Smooth muscle cell (in vitro differentiated cells): ENCODE results near the gene PKNOX2. TPM values are rescaled to one million over a fixed set of nuclear protein-coding genes. Genes with fewer than 3 reads are reported as not detected.

ENCODE experiments used
- DNase-seq: peaks from one replicate; lab custom pipeline; 2025; ENCODE audit not compliant: unreplicated experiment; lab: John Stamatoyannopoulos, UW
- H2AFZ ChIP-seq: fragments of 200-600 bp; sonication (generic); 2 replicates; pipeline ENCODE4 v1.6.0; 2016; ENCODE audit warnings: antibody characterized with exemption, low read depth, mild to moderate bottlenecking
- H3F3A ChIP-seq: fragments of 200-600 bp; sonication (generic); 2 replicates; pipeline ENCODE4 v1.6.0; 2017; ENCODE audit warnings: antibody characterized with exemption, low read depth
- H3K27ac ChIP-seq: fragments of 200-600 bp; sonication (generic); 2 replicates; pipeline ENCODE4 v1.5.1; 2016; ENCODE audit warnings: low read depth, mild to moderate bottlenecking
- H3K27me3 ChIP-seq: fragments of 200-600 bp; sonication (generic); 2 replicates; pipeline ENCODE4 v1.6.1; 2016; ENCODE audit warnings: low read depth, mild to moderate bottlenecking
- H3K36me3 ChIP-seq: fragments of 200-600 bp; sonication (generic); 2 replicates; pipeline ENCODE4 v1.5.1; 2016; ENCODE audit warnings: low read depth
- H3K4me1 ChIP-seq: fragments of 200-600 bp; sonication (generic); 2 replicates; pipeline ENCODE4 v1.5.1; 2016; ENCODE audit warnings: low read depth
- H3K4me2 ChIP-seq: fragments of 200-600 bp; sonication (generic); 2 replicates; pipeline ENCODE4 v1.6.0; 2016; ENCODE audit warnings: mild to moderate bottlenecking
- H3K4me3 ChIP-seq: fragments of 200-600 bp; sonication (generic); 2 replicates; pipeline ENCODE4 v1.5.1; 2016; ENCODE audit warnings: mild to moderate bottlenecking
- H3K79me2 ChIP-seq: fragments of 200-600 bp; sonication (generic); 2 replicates; pipeline ENCODE4 v1.6.0; 2016; ENCODE audit warnings: low read depth, mild to moderate bottlenecking
- H3K9ac ChIP-seq: fragments of 200-600 bp; sonication (generic); 2 replicates; pipeline ENCODE4 v1.6.0; 2016; ENCODE audit warnings: low read depth
- H3K9me3 ChIP-seq: fragments of 200-600 bp; sonication (generic); replicated peaks from 2 replicates; pipeline ENCODE4 v1.5.1; 2016; ENCODE audit warnings: low read depth
- H4K20me1 ChIP-seq: fragments of 200-600 bp; sonication (generic); 2 replicates; pipeline ENCODE4 v1.6.0; 2016; ENCODE audit warnings: low read depth
- WGBS: methylation state at CpG from one replicate; pipeline ENCODE4 v1.1.7; 2016; ENCODE audit warnings: low lambda C conversion rate; 5-methylcytosine and 5-hydroxymethylcytosine counted together
- polyA plus RNA-seq: library from polyadenylated mRNA; unstranded; fragments of >200 nt; fragmentation: Nextera tagmentation; extraction: Ambion mirVana; gene quantifications from 2 replicates; pipeline ENCODE4 v1.2.1, GENCODE V29; 2016
- total RNA-seq: library from RNA; depleted of rRNA; stranded (reverse); fragments of >200 nt; gene quantifications from 2 replicates; pipeline ENCODE4 v1.2.3, GENCODE V29; 2014
- TF ChIP-seq, protein P1 (sequence below): fragments of 200-600 bp; sonication (generic); IDR thresholded peaks from 2 replicates; pipeline ENCODE4 v1.5.1; 2017; ENCODE audit warnings: borderline replicate concordance, mild to moderate bottlenecking, antibody characterized with exemption; ENCODE audit not compliant: insufficient read depth, poor library complexity, severe bottlenecking

The PKNOX2 gene
- total and polyA plus RNA-seq, 2 experiments from 2014 or later = 7.2 to 7.9 TPM

DNA sequence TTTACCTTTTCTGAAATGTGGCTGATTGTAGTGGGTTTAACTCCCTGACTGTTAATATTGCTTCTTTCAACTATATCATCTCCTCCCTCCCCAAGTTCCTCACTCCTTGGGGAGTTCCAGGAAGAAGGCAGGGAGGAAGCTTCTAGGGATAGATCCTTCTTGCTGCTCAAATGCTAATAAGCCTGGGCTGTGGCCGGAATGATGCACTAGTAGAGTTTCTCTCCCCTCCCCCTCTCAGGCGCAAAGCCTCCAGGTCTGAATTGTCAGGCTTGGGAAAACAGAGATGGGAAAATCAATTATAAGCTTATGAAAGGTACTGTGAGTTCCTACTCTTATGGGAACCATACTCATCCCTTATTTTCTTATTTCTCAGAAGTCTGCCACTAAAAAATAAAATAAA, 300.7 kb downstream of the PKNOX2 start:
- Histone ChIP-seq H3K9me3 (no peaks in the 10 kb centered on the region), H4K20me1 (no peaks in the 10 kb centered on the region), H3K27ac (no peak overlapping the region), H3K79me2 (no peaks in the 10 kb centered on the region), H3K4me3 (no peak overlapping the region), H3K27me3 (no peaks in the 10 kb centered on the region), H3K36me3 (no peaks in the 10 kb centered on the region), H3K4me2 (no peak overlapping the region), H3F3A (no peaks in the 10 kb centered on the region), H3K9ac (no peak overlapping the region), H2AFZ (no peak overlapping the region), H3K4me1 (peaks cover 4% of the 10 kb centered on the region)
- TF ChIP-seq, protein P1, sequence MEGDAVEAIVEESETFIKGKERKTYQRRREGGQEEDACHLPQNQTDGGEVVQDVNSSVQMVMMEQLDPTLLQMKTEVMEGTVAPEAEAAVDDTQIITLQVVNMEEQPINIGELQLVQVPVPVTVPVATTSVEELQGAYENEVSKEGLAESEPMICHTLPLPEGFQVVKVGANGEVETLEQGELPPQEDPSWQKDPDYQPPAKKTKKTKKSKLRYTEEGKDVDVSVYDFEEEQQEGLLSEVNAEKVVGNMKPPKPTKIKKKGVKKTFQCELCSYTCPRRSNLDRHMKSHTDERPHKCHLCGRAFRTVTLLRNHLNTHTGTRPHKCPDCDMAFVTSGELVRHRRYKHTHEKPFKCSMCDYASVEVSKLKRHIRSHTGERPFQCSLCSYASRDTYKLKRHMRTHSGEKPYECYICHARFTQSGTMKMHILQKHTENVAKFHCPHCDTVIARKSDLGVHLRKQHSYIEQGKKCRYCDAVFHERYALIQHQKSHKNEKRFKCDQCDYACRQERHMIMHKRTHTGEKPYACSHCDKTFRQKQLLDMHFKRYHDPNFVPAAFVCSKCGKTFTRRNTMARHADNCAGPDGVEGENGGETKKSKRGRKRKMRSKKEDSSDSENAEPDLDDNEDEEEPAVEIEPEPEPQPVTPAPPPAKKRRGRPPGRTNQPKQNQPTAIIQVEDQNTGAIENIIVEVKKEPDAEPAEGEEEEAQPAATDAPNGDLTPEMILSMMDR = no peak
- 77% methylated on average over 2 of the region's 2 CpGs for WGBS
- DNase-seq = no peak

DNA sequence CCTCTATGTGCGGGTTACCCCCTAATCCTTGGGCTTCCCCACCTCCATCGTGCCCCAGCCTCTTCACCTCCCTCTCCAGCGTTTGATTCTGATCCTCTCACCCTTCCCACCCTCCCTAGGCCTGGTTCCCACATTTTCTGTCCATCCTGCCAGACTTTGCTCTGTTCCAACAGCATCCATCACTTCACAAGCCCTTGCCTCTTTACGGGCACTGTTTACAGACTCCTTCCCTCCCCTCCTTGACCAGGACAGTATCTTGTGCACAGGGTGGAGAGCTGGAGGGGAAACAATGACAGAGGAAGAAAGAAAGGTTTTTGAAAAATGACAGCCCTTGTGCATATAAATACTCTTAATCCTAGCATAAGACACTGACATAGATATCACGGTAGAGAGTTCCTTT, 301.1 kb downstream of the PKNOX2 start:
- Histone ChIP-seq H3K4me3 (no peak overlapping the region), H4K20me1 (no peaks in the 10 kb centered on the region), H3F3A (no peaks in the 10 kb centered on the region), H3K79me2 (no peaks in the 10 kb centered on the region), H3K27me3 (no peaks in the 10 kb centered on the region), H3K36me3 (no peaks in the 10 kb centered on the region), H3K27ac (no peak overlapping the region), H2AFZ (no peak overlapping the region), H3K4me1 (peaks cover 4% of the 10 kb centered on the region), H3K9me3 (no peaks in the 10 kb centered on the region), H3K9ac (no peak overlapping the region), H3K4me2 (no peak overlapping the region)
- TF ChIP-seq, protein P1 = no peak
- 66% methylated on average over 5 of the region's 5 CpGs for WGBS
- DNase-seq = no peak

DNA sequence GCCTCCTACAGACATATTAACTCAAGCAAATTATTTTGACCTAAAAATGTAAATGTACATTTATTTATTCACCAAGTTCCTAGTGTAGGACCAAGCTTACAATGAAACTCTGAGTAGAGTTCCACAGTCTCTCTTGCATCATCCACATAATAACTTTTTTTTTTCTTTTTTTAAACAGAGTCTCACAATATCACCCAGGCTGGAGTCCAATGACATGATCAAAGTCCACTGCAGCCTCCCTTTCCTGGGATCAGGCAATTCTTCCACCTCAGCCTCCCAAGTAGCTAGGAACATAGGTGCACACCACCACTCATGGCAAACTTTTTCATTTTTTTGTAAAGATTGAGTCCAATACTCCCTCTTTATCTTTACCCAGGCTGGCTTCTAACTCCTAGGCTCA, 303.5 kb downstream of the PKNOX2 start:
- H3K9ac ChIP-seq = no peak overlapping the region
- no peaks in the 10 kb centered on the region for H3F3A ChIP-seq
- TF ChIP-seq, protein P1 = no peak
- no peaks in the 10 kb centered on the region for H3K79me2 ChIP-seq
- H3K9me3 ChIP-seq = no peaks in the 10 kb centered on the region
- H3K4me3 ChIP-seq = no peak overlapping the region
- no peaks in the 10 kb centered on the region for H3K36me3 ChIP-seq
- H4K20me1 ChIP-seq = no peaks in the 10 kb centered on the region
- no peak overlapping the region for H3K4me2 ChIP-seq
- DNase-seq = no peak
- H3K27me3 ChIP-seq = no peaks in the 10 kb centered on the region
- H2AFZ ChIP-seq = no peak overlapping the region
- peaks cover 4% of the 10 kb centered on the region for H3K4me1 ChIP-seq
- H3K27ac ChIP-seq = no peak overlapping the region

DNA sequence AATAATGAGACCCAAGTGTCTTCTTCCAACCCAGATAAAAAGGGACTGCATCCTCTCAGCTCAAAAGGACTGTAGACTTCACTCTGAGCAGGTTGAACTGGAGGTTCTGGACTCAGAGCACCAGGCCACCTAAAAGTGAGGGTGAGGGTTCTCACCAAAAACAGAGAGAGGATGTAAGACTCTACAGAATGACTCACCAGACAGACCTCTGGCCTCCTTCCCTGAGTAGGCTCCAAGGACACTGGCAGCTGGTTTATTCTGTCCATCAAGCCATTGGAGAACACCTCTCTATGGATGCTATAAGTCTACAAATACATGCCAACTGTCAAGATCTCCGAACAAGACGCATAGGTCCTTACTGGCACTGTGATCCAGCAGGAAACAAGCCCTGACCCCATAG, 304.3 kb downstream of the PKNOX2 start:
- H3K4me2 ChIP-seq = no peak overlapping the region
- H3K4me3 ChIP-seq = no peak overlapping the region
- no peak overlapping the region for H2AFZ ChIP-seq
- H3K9me3 ChIP-seq = no peaks in the 10 kb centered on the region
- H3K9ac ChIP-seq = no peak overlapping the region
- H3K27ac ChIP-seq = no peak overlapping the region
- H3K36me3 ChIP-seq = no peaks in the 10 kb centered on the region
- H3K4me1 ChIP-seq = peaks cover 4% of the 10 kb centered on the region
- H3F3A ChIP-seq = no peaks in the 10 kb centered on the region
- H4K20me1 ChIP-seq = no peaks in the 10 kb centered on the region
- no peaks in the 10 kb centered on the region for H3K79me2 ChIP-seq
- DNase-seq = no peak
- TF ChIP-seq, protein P1 = no peak
- no peaks in the 10 kb centered on the region for H3K27me3 ChIP-seq
- WGBS = 98% methylated on average over 2 of the region's 2 CpGs
